ENCODE results near the gene BABAM2. TPM values are rescaled to one million over a fixed set of nuclear protein-coding genes. Genes with fewer than 3 reads are reported as not detected.

Gene BABAM2
- total and polyA plus RNA-seq, 4 donors, result 17.2 to 53.8 (median 36.5) TPM

DNA sequence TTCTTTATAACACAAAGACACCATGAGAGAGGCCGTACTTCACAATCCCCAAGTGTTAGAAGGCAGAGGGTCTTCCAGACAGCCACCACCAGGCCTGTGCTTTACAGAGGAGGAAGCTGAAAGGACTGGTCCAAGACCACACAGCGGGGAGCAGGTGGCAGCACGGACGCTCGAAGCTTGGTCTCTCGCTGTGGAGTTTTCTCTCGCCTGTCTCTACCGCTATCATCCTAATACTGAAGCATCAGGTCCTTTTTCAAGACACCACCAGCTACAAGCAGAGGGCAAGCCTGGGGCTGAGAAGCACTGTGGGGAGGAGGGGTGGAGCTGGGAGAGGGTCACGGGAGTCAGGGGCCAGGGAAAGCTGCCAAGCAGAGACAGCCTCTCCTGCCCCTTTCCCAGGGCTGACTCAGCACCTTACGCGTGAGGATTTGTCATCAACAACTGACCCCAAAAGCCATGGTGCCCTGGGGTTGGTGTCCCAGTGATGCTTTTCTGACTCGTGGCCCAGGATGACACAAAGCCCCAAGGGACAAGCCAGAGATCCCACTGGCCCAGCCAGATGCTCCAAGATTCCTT, 470.3 kb downstream of the BABAM2 start:
- intact Hi-C loops (cut with DNase I), result no loop called here
- ATAC-seq (ENCODE audit: low FRiP score) (no peak), DNase-seq (peak in 1 of 2 donors; percentile 65)
- no peaks in the 10 kb centered on the region for H3K36me3 ChIP-seq (ENCODE audit: control insufficient read depth in 1 of 2, insufficient read depth in 2 of 2, low read length in 1 of 2)
- H3K4me1 ChIP-seq (ENCODE audit: control insufficient read depth in 1 of 2, insufficient read depth in 2 of 2, low read length in 2 of 2), result no peaks in the 10 kb centered on the region
- H3K27ac ChIP-seq (ENCODE audit: low read depth in 1 of 2, low read length in 2 of 2), result no peak overlapping the region
- no peak overlapping the region for H3K4me3 ChIP-seq (ENCODE audit: low read length in 2 of 2)
- WGBS, 2 donors, result 90 to 95% methylated on average over 12 of the region's 12 CpGs
- no peaks in the 10 kb centered on the region for H3K9me3 ChIP-seq (ENCODE audit: control insufficient read depth, low read length)
- no peaks in the 10 kb centered on the region for H3K27me3 ChIP-seq (ENCODE audit: control insufficient read depth in 1 of 2, insufficient read depth in 2 of 2, low read length in 1 of 2)

DNA sequence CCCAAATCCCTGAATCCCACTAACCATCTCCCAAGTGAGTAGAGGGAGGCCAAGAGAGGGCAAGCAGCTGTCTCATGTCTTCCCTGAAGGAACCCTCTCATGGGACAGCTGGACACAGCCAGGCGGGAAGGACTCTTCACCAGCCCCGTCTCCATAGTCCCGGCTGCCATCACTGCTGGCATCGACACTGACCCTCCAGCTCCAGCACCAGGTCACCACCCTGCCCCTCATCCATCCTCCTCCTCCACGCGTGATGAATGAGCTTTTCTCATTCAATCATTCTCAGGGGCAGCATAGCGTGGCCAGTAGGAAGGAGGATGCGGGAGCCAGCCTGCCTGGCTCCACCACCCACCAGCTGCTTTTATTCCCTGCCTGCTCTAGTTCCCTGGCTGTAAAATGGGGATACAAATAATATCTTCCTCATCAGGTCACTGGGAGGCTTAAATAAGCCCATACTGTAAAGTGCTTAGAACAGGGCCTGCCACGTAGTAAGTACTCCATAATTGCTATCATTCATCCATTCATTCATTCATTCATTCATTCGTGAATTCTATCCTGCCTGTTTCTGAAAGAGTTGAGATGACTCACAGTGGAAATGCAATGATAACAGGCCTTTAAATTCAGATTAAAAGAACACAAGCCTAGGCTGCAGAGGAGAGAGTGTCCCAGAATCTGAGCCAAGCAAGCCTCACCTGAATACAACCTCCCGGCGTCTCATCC, 471.6 kb downstream of the BABAM2 start:
- WGBS, 2 donors, result 79 to 82% methylated on average over 12 of the region's 12 CpGs
- Histone ChIP-seq H3K4me3 (ENCODE audit: low read length in 2 of 2) (no peak overlapping the region), H3K9me3 (ENCODE audit: control insufficient read depth, low read length) (no peaks in the 10 kb centered on the region), H3K27ac (ENCODE audit: low read depth in 1 of 2, low read length in 2 of 2) (no peak overlapping the region), H3K36me3 (ENCODE audit: control insufficient read depth in 1 of 2, insufficient read depth in 2 of 2, low read length in 1 of 2) (no peaks in the 10 kb centered on the region), H3K27me3 (ENCODE audit: control insufficient read depth in 1 of 2, insufficient read depth in 2 of 2, low read length in 1 of 2) (no peaks in the 10 kb centered on the region), H3K4me1 (ENCODE audit: control insufficient read depth in 1 of 2, insufficient read depth in 2 of 2, low read length in 2 of 2) (no peaks in the 10 kb centered on the region)
- no peak for DNase-seq
- intact Hi-C loops (cut with DNase I), result no loop called here
- no peak for ATAC-seq (ENCODE audit: low FRiP score)

DNA sequence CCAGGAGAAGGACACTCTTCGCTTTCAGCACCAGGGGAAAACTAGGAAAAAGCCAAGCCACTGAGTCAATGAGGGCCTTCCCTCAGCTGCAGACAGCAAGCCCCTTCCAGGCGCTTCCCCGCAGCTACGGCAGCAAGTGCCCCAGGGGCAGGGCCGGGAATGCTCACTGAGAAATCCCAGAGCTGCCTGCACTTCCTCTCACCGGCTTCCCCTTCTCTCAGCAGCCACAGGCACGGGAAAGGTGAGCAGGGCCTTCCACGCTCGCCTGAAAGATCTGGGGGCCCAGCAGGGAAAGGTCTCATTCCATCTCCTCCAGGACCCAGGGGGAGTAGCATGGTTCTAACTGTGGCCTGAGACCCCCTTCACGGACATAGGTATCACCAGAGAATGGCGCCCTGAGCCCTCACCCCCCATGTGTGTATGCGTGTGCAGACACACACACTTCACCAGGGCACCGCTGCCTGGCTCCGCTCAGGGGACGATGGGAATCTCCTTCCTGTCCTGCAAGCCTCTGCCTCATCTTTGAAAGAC, 472.5 kb downstream of the BABAM2 start:
- WGBS, 2 donors, result 94 to 95% methylated on average over 15 of the region's 15 CpGs

DNA sequence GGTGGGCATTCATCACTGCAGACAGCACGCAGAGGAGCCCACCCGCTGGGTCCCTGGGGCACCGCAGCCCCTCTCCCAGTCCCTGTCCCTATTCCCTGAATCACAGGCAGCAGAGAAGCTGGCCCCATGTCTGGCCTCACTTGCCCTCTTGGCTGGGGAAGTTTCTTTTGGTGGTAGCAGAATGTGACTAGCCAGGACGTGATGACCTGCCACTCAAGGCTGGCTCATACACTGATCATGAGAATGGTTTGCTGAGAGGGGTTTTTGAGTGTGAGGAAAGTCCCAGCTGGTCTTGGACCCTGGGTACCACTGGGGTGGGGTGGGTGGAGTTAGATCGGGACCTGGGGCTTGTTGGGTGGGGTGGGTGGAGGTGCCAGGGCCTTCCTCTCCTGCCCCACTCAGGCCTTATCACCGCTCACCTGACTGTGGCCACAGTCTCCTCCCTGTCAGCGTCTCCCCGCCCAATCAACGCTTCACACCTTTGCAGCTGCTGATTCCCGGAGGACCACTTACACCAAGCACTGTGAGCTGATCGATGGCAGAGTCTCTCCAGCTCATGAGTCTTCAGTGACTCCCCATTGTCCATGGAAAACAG, 473.3 kb downstream of the BABAM2 start:
- no peaks in the 10 kb centered on the region for H3K4me1 ChIP-seq (ENCODE audit: control insufficient read depth in 1 of 2, insufficient read depth in 2 of 2, low read length in 2 of 2)
- intact Hi-C loops (cut with DNase I), result no loop called here
- DNase-seq (peak in 1 of 2 donors; percentile 21), ATAC-seq (ENCODE audit: low FRiP score) (no peak)
- H3K27ac ChIP-seq (ENCODE audit: low read depth in 1 of 2, low read length in 2 of 2), result no peak overlapping the region
- H3K4me3 ChIP-seq (ENCODE audit: low read length in 2 of 2), result no peak overlapping the region
- no peaks in the 10 kb centered on the region for H3K27me3 ChIP-seq (ENCODE audit: control insufficient read depth in 1 of 2, insufficient read depth in 2 of 2, low read length in 1 of 2)
- 93 to 95% methylated on average over 11 of the region's 11 CpGs for WGBS, 2 donors
- H3K9me3 ChIP-seq (ENCODE audit: control insufficient read depth, low read length), result no peaks in the 10 kb centered on the region
- no peaks in the 10 kb centered on the region for H3K36me3 ChIP-seq (ENCODE audit: control insufficient read depth in 1 of 2, insufficient read depth in 2 of 2, low read length in 1 of 2)

More for the DNA sequence above, 472.5 kb downstream of the BABAM2 start:
- Histone ChIP-seq H3K4me1 (ENCODE audit: control insufficient read depth in 1 of 2, insufficient read depth in 2 of 2, low read length in 2 of 2) (no peaks in the 10 kb centered on the region), H3K27me3 (ENCODE audit: control insufficient read depth in 1 of 2, insufficient read depth in 2 of 2, low read length in 1 of 2) (no peaks in the 10 kb centered on the region), H3K36me3 (ENCODE audit: control insufficient read depth in 1 of 2, insufficient read depth in 2 of 2, low read length in 1 of 2) (no peaks in the 10 kb centered on the region), H3K4me3 (ENCODE audit: low read length in 2 of 2) (no peak overlapping the region), H3K9me3 (ENCODE audit: control insufficient read depth, low read length) (no peaks in the 10 kb centered on the region), H3K27ac (ENCODE audit: low read depth in 1 of 2, low read length in 2 of 2) (no peak overlapping the region)
- no peak for ATAC-seq (ENCODE audit: low FRiP score)
- intact Hi-C loops (cut with DNase I), result no loop called here
- DNase-seq, result peak in 1 of 2 donors; percentile 42

DNA sequence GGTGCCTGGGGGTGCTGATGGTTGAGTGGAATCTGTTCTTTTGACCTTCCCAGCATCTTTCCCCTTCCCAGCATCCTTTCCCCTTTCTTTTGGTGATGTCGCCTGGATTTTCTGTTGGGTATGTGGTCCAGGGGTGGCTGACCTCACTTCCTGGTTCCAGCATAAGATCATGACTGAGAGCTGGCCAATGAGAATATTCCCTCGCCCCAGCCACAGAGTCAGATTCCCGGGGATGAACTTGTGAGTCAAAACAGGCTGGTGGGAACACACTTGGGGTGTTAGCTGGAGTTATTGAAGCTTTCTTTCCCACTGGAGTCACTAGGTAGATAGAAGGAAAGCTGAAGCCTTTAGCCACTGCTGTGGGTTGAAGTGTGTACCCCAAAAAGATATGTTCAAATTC, 474.1 kb downstream of the BABAM2 start:
- H3K27me3 ChIP-seq (ENCODE audit: control insufficient read depth in 1 of 2, insufficient read depth in 2 of 2, low read length in 1 of 2), result no peaks in the 10 kb centered on the region
- 91 to 92% methylated on average over 3 of the region's 3 CpGs for WGBS, 2 donors
- DNase-seq, result peak in 1 of 2 donors; percentile 13
- no peak overlapping the region for H3K4me3 ChIP-seq (ENCODE audit: low read length in 2 of 2)
- ATAC-seq (ENCODE audit: low FRiP score), result no peak
- no peak overlapping the region for H3K27ac ChIP-seq (ENCODE audit: low read depth in 1 of 2, low read length in 2 of 2)
- no peaks in the 10 kb centered on the region for H3K4me1 ChIP-seq (ENCODE audit: control insufficient read depth in 1 of 2, insufficient read depth in 2 of 2, low read length in 2 of 2)
- no peaks in the 10 kb centered on the region for H3K9me3 ChIP-seq (ENCODE audit: control insufficient read depth, low read length)
- intact Hi-C loops (cut with DNase I), result no loop called here
- no peaks in the 10 kb centered on the region for H3K36me3 ChIP-seq (ENCODE audit: control insufficient read depth in 1 of 2, insufficient read depth in 2 of 2, low read length in 1 of 2)

DNA sequence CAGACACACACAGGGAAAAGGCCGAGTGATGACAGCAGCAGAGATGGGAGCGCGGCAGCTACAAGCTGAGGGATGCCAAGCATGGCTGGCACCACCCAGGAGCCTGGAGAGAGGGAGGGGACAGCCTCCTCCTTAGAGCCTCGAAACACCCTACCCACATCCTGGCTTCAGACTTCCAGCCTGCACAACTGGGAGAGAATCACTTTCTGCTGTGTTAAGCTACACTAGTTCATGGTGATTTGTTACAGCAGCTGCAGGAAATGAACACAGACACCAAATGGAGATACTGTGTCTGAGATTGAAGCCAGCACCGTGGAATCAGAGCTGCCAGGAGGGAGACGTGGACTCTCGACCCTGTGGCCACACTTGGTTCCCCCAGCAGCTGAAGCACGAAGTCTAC, 474.6 kb downstream of the BABAM2 start:
- no peaks in the 10 kb centered on the region for H3K36me3 ChIP-seq (ENCODE audit: control insufficient read depth in 1 of 2, insufficient read depth in 2 of 2, low read length in 1 of 2)
- H3K4me1 ChIP-seq (ENCODE audit: control insufficient read depth in 1 of 2, insufficient read depth in 2 of 2, low read length in 2 of 2), result no peaks in the 10 kb centered on the region
- 88 to 93% methylated on average over 8 of the region's 8 CpGs for WGBS, 2 donors
- no peak overlapping the region for H3K27ac ChIP-seq (ENCODE audit: low read depth in 1 of 2, low read length in 2 of 2)
- ATAC-seq (ENCODE audit: low FRiP score) (no peak), DNase-seq (peak in 1 of 2 donors; percentile 24)
- intact Hi-C loops (cut with DNase I), result no loop called here
- no peaks in the 10 kb centered on the region for H3K9me3 ChIP-seq (ENCODE audit: control insufficient read depth, low read length)
- no peaks in the 10 kb centered on the region for H3K27me3 ChIP-seq (ENCODE audit: control insufficient read depth in 1 of 2, insufficient read depth in 2 of 2, low read length in 1 of 2)
- H3K4me3 ChIP-seq (ENCODE audit: low read length in 2 of 2), result no peak overlapping the region

DNA sequence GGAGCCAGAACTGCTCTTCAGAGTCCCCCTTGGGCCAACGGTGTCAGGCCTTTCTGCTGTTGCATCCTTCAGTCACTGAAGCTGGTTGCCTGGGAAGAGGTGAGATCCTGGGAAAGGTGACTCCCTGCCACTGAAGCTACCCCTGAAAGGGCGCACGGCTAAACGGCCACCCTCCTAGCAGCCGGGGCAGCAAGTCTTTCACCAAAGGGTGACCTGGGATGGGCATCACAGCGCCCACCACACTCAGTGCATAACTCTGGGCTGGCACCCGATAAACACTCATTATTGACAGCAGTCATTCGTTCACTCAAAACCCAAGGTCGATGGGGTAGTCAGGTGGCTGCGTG, 475.6 kb downstream of the BABAM2 start:
- WGBS, 2 donors, result 92 to 94% methylated on average over 10 of the region's 10 CpGs
- Histone ChIP-seq H3K4me1 (ENCODE audit: control insufficient read depth in 1 of 2, insufficient read depth in 2 of 2, low read length in 2 of 2) (no peaks in the 10 kb centered on the region), H3K36me3 (ENCODE audit: control insufficient read depth in 1 of 2, insufficient read depth in 2 of 2, low read length in 1 of 2) (no peaks in the 10 kb centered on the region), H3K9me3 (ENCODE audit: control insufficient read depth, low read length) (no peaks in the 10 kb centered on the region), H3K27me3 (ENCODE audit: control insufficient read depth in 1 of 2, insufficient read depth in 2 of 2, low read length in 1 of 2) (no peaks in the 10 kb centered on the region), H3K27ac (ENCODE audit: low read depth in 1 of 2, low read length in 2 of 2) (no peak overlapping the region), H3K4me3 (ENCODE audit: low read length in 2 of 2) (no peak overlapping the region)
- DNase-seq, result peak in 1 of 2 donors; percentile 38
- ATAC-seq (ENCODE audit: low FRiP score), result no peak
- intact Hi-C loops (cut with DNase I), result no loop called here

DNA sequence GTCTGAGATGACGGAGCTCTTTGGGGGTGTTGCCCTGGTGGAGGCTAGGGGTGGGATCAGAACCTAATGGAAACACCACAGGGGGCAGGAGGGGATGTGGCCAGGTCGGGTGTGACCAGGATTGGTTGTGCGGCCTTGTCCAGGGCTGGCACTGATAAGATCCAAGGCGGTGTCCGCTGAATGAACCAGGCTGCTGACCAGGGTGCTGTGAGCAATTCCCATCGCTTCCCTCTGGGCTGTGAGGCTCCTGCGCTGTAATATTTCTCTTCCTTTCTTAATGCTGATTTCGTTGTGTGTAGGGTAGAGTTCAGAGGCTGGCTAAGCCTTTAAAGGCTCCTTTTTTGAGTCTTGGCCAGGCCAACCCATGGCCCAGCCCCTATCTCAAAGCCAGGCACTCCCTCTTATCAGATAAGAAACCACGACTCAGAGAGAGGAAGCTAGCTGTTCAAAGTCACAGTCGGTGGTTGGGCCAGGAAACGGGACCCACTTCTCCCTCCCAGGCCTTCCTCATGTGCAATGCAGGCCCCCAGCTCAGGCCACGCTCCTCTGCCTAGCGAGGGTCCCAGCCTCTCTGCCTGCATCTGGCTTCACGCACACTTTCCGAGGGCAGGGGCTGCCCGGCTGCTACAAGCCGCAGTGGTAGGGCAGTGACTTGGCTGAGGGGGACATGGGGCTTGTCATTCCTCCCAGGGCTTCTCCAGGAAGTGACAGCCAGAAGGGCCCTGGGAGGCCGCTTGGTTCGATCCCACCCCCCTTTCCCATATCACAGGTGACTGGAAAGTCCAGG, 476.2 kb downstream of the BABAM2 start:
- Histone ChIP-seq H3K27me3 (ENCODE audit: control insufficient read depth in 1 of 2, insufficient read depth in 2 of 2, low read length in 1 of 2) (no peaks in the 10 kb centered on the region), H3K9me3 (ENCODE audit: control insufficient read depth, low read length) (no peaks in the 10 kb centered on the region), H3K27ac (ENCODE audit: low read depth in 1 of 2, low read length in 2 of 2) (no peak overlapping the region), H3K4me3 (ENCODE audit: low read length in 2 of 2) (no peak overlapping the region), H3K4me1 (ENCODE audit: control insufficient read depth in 1 of 2, insufficient read depth in 2 of 2, low read length in 2 of 2) (no peaks in the 10 kb centered on the region), H3K36me3 (ENCODE audit: control insufficient read depth in 1 of 2, insufficient read depth in 2 of 2, low read length in 1 of 2) (no peaks in the 10 kb centered on the region)
- peak in 1 of 2 donors; percentile 55 for DNase-seq
- intact Hi-C loops (cut with DNase I), result no loop called here
- WGBS, 2 donors, result 59% methylated on average over 19 of the region's 19 CpGs
- no peak for ATAC-seq (ENCODE audit: low FRiP score)
